GM21737 (cell line): Measurements from ENCODE around the gene TNNT3.

ENCODE experiments used
- ATAC-seq: cut with Tn5 transposase; IDR thresholded peaks from one replicate; pipeline ENCODE4 v1.9.1; 2021; ENCODE audit warnings: mild to moderate bottlenecking, moderate library complexity; ENCODE audit not compliant: unreplicated experiment

Gene TNNT3

DNA sequence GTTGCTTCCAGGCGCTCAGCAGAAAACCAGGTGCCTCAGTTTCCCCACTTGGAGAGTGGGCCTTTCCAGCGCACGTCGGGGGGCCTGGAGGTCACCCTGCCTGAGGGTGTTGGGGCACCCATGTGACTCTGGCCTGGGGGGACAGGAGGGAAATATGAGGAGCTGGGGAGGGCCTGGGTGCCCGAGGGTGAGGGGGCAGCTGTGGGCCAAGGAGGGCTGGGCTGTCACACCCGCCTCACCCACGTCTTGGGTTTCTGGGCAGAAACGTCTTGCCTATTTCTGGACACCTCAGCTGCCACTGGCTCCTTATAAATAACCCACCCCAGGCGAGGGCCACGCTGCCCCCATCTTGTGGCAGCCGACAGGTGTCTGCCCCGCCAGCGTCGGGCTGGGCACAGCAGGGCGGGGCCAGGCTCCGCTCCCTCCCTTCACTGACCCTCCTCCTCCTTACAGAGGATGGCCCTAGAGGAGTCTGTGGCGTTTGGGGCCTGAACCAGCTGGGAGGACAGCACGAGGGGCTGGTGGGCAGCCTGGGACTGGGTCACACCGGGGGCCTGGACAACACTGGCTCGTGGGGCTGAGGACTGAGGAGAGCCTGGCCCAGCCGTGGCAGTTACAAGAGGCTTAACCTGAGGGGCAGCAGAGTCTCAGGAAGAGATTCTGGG lies 1.5 kb downstream of the TNNT3 start:
- ATAC-seq = no peak

DNA sequence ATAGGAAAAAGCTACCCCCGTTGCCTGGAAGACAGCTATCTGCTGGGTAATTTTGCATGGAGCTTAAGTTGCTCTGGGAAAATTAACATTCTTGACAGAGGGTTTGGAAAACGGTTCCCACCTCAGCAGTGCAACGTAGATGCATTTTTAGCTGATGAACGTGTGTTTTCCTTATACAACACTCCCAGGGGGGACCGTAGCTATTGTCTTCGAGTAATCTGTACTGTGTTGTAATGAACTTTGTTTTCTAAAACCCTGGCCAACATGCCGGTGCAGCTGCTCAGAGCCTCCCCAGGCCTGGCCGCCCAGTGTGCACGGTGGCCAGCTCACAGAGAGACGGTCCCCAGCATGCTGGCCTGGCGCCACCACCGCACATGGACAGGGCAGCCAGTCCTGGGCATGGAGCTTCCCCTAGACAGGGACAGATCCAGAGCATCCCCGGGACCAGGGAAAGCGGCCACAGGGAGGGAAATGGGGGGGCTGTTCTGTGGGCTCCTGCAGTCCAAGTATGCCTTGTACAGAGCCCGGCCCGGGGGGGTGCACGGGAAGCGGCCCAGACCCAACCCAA lies 2.2 kb downstream of the TNNT3 start:
- ATAC-seq = no peak

DNA sequence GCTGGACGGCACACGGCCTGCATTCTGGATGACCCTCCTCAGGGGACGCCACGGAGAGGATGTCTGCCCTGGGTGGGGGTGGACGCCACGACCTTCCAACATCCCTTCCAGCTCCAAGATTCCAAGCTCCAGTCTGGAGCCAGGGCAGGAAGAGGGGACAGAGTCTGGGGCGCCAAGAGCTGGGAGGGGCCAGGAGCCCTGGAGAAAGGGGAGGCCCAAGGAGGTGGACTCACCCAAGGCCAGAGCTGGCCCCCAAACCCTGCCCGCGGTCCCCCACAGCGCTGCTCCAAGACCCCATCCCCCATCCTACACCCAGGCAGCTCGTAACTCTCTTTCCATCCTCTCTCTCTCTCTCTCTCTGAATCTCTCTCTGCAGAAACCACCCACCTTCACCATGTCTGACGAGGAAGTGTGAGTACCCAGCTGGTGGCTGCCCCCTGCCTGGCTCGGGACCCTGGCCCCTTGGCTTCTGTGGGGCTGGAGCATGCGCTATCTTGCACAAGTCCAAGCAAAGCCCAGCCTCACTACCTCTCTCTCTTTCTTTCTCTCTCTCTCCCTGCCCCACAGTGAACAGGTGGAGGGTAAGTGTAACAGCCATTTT lies 3.1 kb downstream of the TNNT3 start:
- ATAC-seq = no peak

DNA sequence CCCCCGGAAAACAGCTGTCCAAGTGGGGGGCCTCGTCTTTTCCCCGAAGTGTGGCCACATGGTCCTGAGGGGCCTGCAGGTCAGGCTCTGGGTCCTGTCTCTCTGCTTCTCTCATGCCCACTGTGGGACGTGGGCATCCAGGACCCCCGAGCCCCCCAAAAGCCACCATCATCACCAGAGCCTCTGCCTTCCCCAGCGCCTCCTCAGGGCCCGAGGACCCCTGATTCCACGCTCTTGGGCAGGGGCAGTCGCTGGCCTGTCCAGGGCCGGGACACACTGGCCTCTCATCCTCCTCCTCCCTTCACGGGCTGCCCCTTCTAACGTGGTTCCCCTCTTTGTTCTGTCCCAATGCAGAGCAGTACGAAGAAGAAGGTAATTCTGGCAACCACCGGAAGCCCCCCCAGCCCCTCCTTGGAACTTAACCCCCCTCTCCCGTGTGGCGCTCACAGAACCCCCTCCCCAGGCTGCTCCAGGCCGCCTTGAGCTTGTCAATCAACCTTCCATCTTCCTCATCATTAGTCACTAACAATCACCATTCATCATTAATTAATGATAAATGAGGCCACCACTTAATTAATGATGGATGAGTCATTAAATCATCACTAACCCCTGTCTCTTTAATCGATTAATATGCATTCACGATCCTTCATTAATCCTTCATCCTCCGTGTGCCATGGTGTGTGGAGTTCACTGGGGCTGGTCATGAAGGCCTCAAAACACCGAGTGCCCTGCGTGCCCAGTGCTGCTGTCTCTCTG lies 3.9 kb downstream of the TNNT3 start:
- no peak for ATAC-seq

DNA sequence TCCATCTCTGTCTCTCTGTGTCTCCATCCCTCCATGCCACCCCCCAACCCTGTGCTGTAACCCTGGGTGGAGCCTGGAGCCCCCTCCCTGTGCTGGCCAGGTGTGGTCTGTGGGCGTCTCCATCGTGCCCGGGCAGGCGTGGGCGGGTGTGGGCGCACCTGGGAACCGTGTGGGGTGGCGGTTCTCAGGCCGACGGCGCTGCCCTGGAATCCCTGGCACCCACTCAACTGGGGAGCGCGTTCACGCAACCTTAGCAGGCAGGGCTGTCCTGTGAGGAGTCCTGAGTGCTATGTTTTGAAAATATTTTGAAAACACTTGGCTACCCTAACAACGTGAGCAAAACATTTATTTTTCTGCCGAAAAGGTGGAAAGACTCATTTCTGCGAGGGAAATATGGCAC lies 4.7 kb downstream of the TNNT3 start:
- ATAC-seq = no peak

DNA sequence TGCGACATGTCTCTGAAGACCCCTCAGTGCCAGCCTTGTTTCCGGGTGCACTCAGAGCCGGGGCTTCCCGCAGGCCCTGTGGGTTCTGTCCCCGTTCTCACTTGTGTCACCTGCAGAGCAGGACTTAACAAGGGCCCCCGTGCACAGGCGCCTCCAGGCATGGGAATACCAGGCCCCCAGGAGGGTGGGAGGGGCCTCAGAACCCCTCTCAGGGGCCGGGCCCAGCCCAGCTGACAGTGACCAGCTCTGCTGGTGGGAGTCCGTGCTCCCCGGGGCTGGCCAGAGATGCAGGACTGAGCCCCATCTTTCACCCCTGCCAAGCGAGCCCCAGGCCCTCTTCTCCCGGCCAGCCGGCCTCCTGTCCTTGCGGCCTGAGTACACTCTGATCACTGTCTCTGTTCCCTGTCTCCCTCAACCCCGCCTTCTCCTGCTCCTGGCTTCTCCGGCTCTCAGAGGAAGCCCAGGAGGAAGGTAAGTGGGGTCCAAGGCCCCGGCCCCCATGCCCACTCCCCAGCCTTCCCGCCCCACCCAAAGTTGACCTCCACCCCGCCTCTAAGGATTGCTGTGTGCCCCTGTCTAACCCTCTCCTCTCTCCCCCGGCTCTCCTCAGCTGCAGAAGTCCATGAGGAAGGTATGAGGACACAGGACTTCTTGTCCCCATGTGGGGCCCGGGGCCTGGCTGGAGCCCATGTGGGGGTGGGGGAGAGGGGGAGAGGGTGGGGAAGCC lies 5.3 kb downstream of the TNNT3 start:
- no peak for ATAC-seq

DNA sequence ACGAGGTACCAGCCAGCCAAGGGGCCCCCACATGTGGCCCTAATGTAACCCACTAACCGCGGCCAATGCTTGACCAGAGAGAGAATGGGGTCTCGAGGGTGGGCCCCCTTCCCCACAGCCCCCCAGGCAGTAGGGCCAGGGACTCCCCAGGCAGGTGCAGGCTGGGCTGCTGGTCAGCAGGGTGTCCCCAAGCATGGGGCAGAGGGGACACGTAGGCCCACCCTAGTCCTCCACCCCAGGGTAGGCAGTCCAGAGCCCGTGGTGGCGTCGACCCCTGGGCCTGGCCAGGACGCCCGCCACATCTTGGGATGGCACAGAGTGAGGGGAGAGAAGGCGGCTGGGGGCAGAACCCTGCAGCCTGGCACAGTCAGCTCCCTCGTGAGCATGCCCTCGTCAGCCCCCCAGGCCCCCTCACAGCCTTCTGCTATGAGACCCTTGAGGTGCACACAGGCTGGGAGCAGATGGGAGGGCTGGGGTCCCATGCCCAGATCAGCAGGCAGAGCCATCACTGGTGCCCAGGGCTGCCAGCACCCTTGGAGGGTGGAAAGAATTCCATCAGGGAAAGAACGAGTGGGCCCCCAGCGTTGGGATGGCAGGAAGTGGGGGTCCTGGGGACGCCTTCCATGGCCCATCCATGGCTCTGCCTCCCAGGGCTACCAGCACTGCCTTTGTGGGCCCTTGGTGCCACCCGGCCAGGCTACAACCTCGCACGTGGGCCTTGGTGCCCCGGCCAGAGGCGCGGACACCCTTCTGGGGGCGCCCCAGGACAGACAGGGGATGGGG lies 6.1 kb downstream of the TNNT3 start:
- no peak for ATAC-seq

DNA sequence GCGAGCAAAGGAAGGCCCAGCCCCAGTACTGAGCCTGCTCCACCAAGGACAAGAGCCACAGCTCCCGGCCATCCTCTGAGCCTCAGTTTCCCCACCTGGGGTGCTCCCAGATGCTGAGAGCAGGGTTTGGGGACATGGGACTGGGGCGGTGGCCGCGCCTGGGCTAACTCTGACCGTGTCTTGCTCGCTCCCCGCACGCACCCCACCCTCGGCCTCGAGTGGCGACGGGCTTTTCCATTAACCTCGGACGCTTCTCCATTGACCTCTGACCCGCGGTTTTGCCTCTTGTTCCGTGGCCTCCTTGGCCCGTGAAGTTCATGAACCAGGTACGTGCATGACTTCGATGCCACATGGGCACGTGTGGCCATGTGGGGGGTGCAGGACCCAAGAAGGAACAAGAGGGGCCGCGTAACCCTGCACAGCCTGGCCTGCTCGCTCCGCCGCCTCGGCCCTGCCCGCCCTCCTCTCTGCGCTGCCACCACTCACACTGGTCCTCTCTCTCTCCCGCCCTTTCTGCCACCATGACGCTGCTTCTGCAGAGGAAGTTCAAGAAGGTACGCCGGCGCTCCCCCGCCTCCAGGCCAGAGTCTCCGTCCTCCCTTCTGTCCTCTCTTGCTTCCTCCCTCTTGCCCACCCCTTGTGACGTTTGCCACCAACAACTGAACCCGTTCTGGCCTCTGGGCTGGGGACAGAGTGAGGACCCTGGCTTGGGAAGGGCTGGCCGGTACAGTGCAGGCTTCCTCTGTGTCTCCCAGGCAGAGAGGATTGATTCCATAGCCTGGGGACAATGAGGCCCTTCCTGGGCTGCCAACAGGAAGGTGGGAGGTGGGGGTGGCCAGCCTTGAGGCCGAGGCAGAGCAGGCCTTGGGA lies 6.9 kb downstream of the TNNT3 start:
- no peak for ATAC-seq

DNA sequence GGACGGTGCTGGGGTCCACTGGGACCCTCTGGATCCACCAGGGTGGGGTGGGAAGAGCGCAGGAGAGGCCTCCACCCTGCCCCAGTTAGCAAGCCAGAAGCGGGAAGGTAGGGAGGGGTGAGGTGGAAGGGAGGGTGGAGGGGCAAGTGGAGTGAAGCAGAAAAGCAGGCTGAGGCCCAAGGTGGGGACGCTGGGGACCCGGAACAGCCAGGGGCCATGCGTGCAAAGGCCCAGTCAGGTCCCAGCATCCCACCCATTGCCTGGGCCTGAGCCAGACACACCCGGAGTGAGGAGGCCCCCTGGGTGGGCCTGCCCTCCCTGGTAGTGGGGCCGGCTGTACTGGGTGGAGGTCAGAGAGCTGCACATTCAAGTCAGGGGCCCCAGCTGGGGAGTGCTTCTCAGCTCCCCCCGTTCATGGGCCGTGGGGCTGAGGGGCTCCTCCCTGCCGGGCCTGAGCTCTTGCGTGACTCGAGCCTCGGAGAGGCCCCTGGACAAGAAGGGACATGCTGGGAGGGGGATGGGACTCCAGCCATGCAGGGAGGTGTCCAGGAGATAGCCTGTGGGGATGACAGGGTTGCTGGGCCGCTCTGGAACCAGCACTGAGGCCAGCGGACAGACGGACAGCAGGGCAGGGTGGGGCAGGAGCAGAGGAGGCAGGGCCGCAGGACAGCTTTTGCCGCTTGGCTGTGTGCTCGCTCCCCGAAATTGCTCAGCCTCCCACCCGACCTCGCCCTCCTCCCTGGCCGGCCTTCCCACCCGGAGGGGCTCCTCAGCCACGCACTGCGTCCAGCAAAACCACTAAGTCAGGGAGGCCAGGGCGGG lies 7.7 kb downstream of the TNNT3 start:
- no peak for ATAC-seq

DNA sequence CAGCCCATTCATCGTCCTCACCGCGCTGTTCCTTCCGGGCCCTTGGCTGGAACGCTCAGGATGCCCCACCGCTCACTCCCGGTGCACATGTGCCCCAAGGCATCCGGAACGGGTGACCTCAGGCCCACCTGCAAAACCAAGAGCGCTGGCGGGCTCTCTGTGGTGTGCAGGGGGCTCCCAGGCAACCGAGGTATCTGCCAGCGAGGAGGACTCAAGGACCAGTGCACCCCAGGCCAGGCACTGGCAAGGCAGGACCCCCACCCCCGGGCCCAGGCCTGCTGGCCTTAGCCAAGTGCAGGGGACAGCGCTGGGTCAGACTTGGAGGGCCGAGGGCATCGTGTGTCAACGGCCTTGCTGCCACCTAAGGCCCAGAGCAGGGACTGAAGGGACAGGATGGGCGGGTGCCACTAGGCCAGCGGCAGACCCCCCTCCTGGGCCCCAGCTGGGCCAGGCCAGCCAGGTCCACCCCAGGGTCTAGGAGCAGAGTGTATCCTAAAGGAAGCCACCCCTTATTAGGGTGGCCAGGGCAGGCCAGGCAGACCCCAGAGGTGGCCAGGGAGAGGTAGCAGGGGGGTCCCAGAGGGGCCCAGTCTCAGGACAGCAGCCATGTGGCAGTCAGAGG lies 8.5 kb downstream of the TNNT3 start:
- no peak for ATAC-seq

DNA sequence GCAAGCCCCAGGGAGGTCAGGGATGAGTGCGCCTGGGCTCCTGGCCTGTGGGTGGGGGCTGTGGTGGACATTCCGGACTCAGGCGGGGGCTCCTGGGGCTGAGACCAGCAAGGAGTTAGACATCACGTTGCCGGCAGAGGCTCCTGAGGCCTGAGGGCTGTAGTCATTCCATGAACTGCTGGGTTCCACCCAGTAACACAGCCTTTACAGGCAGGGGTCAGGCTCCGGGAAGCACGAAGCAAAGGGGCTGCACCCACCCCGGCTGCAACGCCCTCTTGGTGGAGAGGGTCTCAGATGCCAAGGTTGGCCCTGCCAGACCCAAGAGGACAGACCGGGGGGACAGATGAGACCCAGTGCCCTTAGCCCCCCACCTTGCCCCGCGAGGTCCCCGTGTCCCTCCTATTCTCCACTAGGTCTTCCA lies 9.0 kb downstream of the TNNT3 start:
- no peak for ATAC-seq

DNA sequence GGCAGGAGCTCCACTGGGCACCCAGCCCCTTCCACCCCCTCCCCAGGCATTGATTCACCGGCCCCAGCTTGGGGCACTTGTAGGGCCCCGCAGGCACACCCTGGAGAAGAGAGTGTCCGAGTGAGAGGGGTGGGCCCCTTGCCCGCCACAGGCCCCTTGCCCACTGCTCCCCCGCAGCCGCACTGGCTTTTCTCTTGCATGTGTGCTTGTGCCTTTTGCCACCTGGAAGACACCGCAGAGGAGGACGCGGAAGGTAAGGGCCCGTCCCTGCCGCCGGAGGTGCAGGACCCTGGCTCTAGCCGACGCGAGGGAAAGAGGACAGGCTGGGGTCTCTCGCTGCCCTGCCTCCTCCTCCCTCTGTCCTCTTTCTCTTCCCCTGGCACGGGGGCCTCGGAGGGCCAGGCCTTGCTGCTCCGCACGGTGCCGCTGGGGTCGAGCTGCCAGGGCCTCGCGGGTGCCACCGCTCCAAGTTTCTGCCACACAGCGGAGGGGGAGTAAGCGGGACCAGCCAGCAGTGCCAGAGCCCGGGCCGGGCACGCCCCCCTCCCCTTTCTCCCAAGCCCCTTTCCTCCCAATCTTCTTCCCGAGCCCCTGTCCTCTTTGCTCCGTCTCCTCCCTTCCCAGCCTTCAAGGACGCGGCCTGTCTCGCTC lies 9.5 kb downstream of the TNNT3 start:
- no peak for ATAC-seq

DNA sequence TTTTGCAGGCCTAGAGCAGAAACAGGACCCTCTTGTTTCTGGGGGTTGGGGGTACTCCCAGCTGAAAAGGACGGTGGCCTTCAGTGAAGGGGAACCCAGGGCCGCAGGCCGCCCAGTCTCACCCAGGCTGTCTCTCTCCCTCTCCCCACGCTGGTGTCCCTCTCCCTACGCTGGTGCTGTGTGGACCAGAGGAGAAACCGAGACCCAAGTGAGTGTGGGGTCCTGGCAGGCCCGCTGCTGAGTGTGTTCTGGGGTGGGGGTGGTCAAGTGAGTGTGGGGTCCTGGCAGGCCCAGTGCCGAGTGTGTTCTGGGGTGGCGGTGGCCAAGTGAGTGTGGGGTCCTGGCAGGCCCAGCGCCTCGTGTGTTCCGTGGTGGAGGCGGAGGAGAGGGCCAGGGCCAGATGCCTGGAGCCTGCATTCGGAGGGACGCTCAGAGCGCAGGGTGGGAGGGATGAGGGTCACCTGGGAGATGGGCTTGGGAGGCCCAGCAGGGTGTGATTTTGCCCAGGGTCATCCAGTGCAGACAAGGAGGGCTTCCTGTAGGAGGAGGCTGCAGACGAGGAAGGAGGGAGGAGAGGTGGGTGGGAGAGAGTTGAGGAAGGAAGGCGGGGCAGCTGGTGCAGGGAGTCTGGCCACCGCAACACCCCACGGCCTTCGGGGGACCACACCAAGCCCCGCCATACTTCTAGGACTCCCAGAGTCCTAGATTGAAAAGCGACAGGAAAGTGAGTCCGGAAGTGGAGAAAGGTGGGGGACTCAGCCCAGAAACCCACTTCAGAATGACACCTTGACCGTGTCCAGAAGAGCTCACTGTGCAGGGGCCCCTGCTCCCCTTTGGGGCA lies 10.3 kb downstream of the TNNT3 start:
- no peak for ATAC-seq

DNA sequence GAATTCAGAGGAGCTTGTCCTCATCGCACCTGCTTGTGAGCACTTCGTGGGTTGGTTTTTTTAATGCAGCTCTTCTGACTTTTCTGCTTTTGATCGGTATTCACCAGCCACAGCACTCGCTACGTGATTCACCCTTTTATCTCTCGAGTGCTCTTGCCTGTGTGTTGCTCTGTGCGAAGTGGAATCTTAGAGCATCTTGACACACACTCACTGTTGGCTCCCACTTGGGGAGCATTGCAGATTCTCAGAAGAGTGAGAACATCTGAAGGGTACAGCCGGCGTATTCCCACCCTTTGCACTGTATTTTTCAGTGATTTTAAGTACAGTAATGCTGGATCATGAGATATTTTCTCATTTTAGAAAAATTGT lies 10.9 kb downstream of the TNNT3 start:
- no peak for ATAC-seq

DNA sequence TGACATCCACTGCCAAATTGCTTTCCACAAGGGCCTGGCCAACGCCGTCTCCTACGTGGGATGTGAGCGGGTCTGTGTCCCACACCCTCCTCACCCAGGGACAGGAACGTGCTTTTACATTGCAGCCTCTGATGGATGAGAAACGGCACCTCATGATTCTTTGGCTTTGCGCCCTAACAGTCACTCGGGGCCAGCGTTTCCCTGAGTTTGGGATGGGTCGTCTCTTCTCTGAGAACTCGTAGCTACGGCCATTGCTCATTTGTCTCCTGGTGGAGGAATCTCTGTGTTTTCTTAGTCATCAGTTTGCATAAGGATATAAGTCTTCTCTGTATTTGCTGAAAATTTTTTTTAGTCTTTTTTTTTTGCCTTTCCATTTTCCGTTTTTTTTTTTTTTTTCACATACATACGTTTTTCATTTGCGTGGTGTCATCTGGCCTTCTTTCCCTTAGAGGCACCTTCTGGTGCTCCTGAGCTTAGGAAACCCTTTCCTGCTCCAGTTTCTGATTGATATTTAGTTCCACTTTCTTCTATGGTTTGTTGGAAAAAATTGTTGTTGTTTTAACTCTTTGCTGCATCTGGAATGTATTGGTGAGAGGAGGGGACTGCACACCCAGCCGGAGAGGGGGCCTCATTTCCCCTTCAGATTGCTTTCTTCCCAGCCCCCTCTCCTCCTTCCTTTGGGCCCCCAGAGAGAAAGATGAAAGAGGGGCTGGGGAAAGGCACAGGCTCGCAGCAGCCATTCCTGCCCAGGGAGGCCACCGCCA lies 12.0 kb downstream of the TNNT3 start:
- no peak for ATAC-seq

DNA sequence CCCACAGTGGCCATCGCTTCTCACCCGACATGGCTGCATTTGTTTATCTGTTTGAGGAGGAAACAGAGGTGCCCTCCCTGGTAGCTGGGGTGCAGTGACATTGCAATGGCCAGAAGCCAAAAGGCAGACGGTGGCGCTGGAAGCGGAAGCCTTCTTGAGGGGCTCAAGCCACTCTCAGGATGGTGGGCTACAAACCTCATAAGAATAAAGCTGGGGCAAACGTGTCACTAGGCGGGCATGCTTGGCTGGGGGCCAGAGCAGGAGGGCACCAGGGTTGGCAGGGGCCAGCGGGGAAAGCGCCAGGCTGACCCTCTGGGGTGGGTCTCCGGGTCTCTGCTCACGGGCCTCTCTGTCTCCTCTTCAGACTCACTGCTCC lies 12.6 kb downstream of the TNNT3 start:
- no peak for ATAC-seq
